Articular chondrocyte of knee joint (primary cell): ENCODE data around the gene ATP7A. TPM values are rescaled to one million over a fixed set of nuclear protein-coding genes. Genes with fewer than 3 reads are reported as not detected.

Source experiments
- small RNA-seq: library from RNA; depleted of rRNA; stranded (forward); fragments of <200 nt; gene quantifications from one replicate; pipeline ENCODE3, GENCODE V24; 2012
- total RNA-seq: library from RNA; depleted of rRNA; stranded (reverse); fragments of >200 nt; gene quantifications from 2 replicates; pipeline ENCODE4 v1.2.3, GENCODE V29; 2012

ATP7A gene
- total RNA-seq, result 14.1 and 17.0 TPM in 2 replicates

DNA sequence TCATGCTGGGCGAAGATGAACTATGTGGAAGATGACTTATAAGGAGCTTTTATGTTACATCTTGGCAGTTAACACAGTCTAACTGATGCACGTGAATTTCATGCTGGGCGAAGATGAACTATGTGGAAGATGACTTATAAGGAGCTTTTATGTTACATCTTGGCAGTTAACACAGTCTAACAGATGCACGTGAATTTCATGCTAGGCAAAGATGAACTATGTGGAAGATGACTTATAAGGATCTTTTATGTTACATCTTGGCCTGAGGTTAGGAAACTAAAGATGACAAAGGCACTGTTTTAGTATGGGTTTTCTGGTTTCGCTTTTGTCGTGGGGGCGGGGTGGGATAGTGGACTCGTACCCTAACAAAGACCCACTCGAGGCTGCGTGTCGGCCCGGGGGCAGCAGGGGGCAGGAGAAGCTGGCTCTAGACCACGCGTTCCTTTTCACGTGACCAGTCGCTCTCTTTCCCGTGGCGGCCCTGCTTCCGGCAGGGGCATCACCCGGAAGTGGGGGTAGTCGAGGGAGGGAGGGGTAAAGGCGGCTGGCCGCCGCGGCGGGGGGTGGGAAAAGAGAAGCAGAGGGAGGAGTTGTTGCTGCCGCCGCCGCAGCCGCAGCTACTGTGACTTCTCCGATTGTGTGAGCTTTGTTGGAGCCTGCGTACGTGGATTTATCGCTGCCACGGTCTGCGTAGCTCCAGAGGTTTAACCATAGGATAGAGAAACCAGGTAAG lies at the start of gene ATP7A:
TSS of gene ATP7A (plus strand) at position 586 of the 733 bp plus-strand sequence. CDS start 60,949 bp downstream, outside the sequence.

DNA sequence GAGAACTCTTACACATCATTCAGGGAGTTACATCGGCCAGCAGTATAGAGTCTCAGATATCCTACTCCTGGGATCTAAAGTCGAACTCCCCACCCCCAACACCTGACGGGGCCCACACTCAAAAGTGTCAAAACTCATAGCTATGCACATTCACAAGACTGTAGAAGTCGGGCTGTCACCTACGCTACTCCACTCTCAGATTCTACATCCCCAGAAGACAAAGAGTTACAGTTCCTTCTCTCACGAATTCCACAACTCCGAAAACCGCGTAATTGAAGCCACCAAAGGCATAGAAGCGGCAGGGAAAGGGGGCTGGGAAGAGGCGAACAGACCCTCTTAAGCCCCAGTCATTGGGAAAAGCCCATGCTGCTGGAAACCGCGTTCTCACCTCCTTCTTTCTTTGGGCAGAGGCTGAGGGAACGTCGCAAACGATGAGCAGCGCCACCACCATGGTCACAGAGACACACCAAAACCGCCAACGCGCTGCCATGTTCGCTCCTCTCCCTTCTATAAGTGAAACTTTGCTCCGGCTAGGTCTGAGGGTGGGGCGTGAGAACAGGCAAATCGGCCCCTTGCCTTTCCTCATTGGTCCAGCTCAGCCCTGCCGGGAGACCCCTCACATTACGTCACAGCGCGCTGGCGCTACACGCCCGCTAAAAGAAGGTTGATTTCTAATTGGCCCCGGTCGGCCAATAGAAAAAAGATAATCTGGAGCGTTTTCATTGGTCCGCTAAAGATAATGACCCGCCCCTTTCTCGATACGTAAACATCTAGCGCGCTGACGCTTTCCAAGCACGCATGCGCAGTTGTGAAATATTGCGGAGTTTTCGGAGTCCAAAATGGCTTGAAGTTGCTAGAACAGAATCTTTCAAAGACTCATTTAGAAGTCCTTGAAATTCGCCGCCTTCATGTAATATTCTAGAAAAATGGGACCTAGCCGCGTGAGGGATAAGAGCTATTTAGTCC lies 15.3 kb upstream of the ATP7A start, which contains the start of gene MAGT1:
TSS of gene MAGT1 (minus strand) at position 515 of the 966 bp plus-strand sequence. CDS start at position 490, 25 bp downstream.

DNA sequence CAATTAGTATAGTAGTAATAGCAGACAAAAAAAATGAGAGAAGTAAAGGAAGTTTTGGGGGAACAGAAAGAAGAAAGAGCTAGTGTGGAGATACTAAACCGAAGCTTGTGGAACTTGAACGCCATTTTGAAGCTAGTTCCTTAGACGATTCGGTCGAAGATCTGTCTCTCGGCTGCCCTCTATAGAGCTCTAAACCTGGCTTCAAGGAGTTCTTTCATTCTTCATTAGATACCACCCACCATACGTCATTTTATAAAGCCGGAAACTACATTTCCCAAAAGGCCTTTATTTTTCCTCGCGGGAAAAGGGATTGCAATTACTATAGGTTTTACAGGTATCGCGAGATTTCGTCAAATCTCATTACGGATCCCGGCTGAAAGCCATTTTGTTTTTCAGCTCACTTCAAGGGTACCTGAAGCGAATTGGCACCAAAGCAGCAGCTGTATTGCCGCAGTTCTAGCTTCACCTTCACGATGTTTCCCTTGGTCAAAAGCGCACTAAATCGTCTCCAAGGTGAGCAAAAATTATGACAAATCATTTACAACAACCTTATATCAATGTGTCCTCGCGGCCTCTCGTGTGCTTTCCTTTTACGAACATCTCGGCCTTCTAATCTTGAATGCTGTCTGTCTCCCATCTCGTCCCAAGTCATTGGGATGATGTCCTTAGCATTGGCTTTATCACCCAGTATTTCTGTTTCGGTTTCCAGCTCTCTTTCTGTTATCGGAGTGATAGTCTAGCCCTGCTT lies 11.2 kb upstream of the ATP7A start, which contains the start of gene COX7B:
TSS of gene COX7B (plus strand) at position 388 of the 748 bp plus-strand sequence. CDS start at position 474, 86 bp downstream.

DNA sequence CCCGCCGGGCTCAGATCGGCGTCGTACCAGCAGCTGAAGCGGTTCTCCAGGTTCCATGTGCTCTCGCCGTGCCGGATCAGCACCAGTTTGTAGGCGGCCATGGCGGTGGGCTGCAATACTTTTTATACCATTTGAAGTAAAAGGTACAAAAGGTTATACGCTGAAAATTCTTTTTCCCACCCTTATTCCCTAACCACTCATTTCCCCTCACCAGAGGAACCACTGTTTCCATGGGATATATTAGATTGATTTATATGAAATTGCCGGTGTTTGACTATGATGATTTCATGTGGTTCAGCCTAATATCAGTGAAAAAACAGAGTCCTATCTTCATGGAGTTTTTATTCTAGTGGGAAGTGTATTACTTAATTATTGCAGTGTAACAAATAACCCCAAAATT lies 59.0 kb downstream of the ATP7A start, which contains the start of gene PGAM4:
TSS of gene PGAM4 (minus strand) at position 101 of the 400 bp plus-strand sequence. CDS start at position 101, 0 bp downstream.

Small RNA genes lying within 50 kb of the gene (small RNA-seq; reads per million reads assigned to genes)
- gene RN7SL460P, result not detected

Other genes starting within 250 kb of the ATP7A start
- gene ATRX, start 124.5 kb upstream of the ATP7A start, total RNA-seq, result 79.8 and 94.7 TPM in 2 replicates
- 110 and 137 TPM in 2 replicates for gene MAGT1, start 15.3 kb upstream of the ATP7A start, total RNA-seq
- 254 and 316 TPM in 2 replicates for gene COX7B, start 11.2 kb upstream of the ATP7A start, total RNA-seq
- gene PGAM4, start 58.9 kb downstream of the ATP7A start, total RNA-seq, result not detected in 2 replicates
- gene PGK1, start 193.6 kb downstream of the ATP7A start, total RNA-seq, result 344 and 383 TPM in 2 replicates
- gene TAF9B, start 229.0 kb downstream of the ATP7A start, total RNA-seq, result 36.5 and 48.8 TPM in 2 replicates